Cardiac fibroblast (primary cell): ENCODE data around the gene CCR7.
A peak's percentile ranks its signal among the peaks of the same experiment; 100 is the strongest.

Experiments used
- DNase-seq, 2 donors: peaks; one replicate each; pipeline versions ENCODE4 v3.0.0 to v3.0.0-alpha.2; 2010; ENCODE audit warnings: low read depth in 2 of 2
- H3K4me3 ChIP-seq, 2 donors: replicated peaks in 1 of 2; 1 replicate in 1 of 2; 2 replicates in 1 of 2; pipeline ENCODE4 v1.5.1; 2011; ENCODE audit warnings: low read depth in 2 of 2, low read length in 2 of 2, mild to moderate bottlenecking in 2 of 2, moderate library complexity in 1 of 2
- CTCF ChIP-seq: IDR thresholded peaks from one replicate; pipeline ENCODE4 v1.5.1; 2011; ENCODE audit warnings: low read depth, mild to moderate bottlenecking, low read length, inconsistent platforms

CCR7 gene

GRCh38 chr17:40525294-40525693 is 40.0 kb downstream of the CCR7 start:
- peak in 1 of 2 donors; percentile 33 for DNase-seq
- no peak overlapping the region for H3K4me3 ChIP-seq
- no peak for TF ChIP-seq CTCF

- no peak for TF ChIP-seq CTCF
- H3K4me3 ChIP-seq = no peak overlapping the region
- DNase-seq = peak in 1 of 2 donors; percentile 39
Measured at GRCh38 chr17:40524243-40524965, 40.9 kb downstream of the CCR7 start.

- TF ChIP-seq CTCF = no peak
- no peak overlapping the region for H3K4me3 ChIP-seq
- DNase-seq = no peak
Measured at GRCh38 chr17:40522961-40523310, 42.3 kb downstream of the CCR7 start.

GRCh38 chr17:40522250-40522960 is 42.9 kb downstream of the CCR7 start:
- DNase-seq = peak; percentile 55 to 73
- TF ChIP-seq CTCF = no peak
- H3K4me3 ChIP-seq = no peak overlapping the region

GRCh38 chr17:40520991-40521453 is 44.2 kb downstream of the CCR7 start:
- no peak overlapping the region for H3K4me3 ChIP-seq
- DNase-seq = no peak
- no peak for TF ChIP-seq CTCF

GRCh38 chr17:40519089-40519775 is 46.0 kb downstream of the CCR7 start:
- TF ChIP-seq CTCF = no peak
- DNase-seq = no peak
- H3K4me3 ChIP-seq = no peak overlapping the region
